Mesenchymal stem cell (in vitro differentiated cells and primary cell): ENCODE results near the gene GOLGA1.

ENCODE experiments used
- DNase-seq: peaks from one replicate; pipeline ENCODE4 v3.0.0-alpha.2; 2013
- H2AFZ ChIP-seq: one replicate; pipeline ENCODE4 v1.6.1; 2013; ENCODE audit warnings: low read depth, mild to moderate bottlenecking, control low read depth, inconsistent platforms, low read length, moderate library complexity
- H2AK5ac ChIP-seq: 2 replicates; pipeline ENCODE4 v1.6.1; 2013; ENCODE audit warnings: low read length, moderate library complexity, mild to moderate bottlenecking, inconsistent platforms; ENCODE audit not compliant: severe bottlenecking
- H2BK120ac ChIP-seq: one replicate; pipeline ENCODE4 v1.6.1; 2013; ENCODE audit warnings: low read depth, mild to moderate bottlenecking, inconsistent platforms, low read length, moderate library complexity
- H2BK12ac ChIP-seq, 2 experiments: one replicate each; pipeline ENCODE4 v1.6.1; 2013; ENCODE audit warnings: inconsistent platforms in 2 of 2, low read length in 2 of 2, mild to moderate bottlenecking in 2 of 2, moderate library complexity in 2 of 2, control low read depth in 1 of 2
- H2BK15ac ChIP-seq: one replicate; pipeline ENCODE4 v1.6.1; 2013; ENCODE audit warnings: mild to moderate bottlenecking, low read depth, inconsistent platforms; ENCODE audit not compliant: poor library complexity, severe bottlenecking
- H2BK5ac ChIP-seq: 2 replicates; pipeline ENCODE4 v1.6.1; 2013; ENCODE audit warnings: low read depth, mild to moderate bottlenecking, low read length, control low read depth, inconsistent platforms; ENCODE audit not compliant: poor library complexity, severe bottlenecking
- H3K14ac ChIP-seq, 2 experiments: one replicate each; pipeline ENCODE4 v1.6.1; 2013; ENCODE audit warnings: inconsistent platforms in 2 of 2, low read length in 2 of 2, control low read depth in 1 of 2, mild to moderate bottlenecking in 1 of 2, moderate library complexity in 1 of 2
- H3K18ac ChIP-seq, 2 experiments: one replicate each; pipeline ENCODE4 v1.6.1; 2013; ENCODE audit warnings: inconsistent platforms in 2 of 2, low read length in 2 of 2, control low read depth in 1 of 2, low read depth in 1 of 2, mild to moderate bottlenecking in 1 of 2
- H3K23ac ChIP-seq, 2 experiments: one replicate each; pipeline ENCODE4 v1.6.1; 2013; ENCODE audit warnings: inconsistent platforms in 2 of 2, low read length in 2 of 2, mild to moderate bottlenecking in 2 of 2, moderate library complexity in 2 of 2, control low read depth in 1 of 2
- H3K27ac ChIP-seq: 2 replicates; pipeline ENCODE4 v1.5.1; 2013; ENCODE audit warnings: mild to moderate bottlenecking, moderate library complexity, low read length, control low read depth, inconsistent platforms; ENCODE audit not compliant: poor library complexity, severe bottlenecking
- H3K27me3 ChIP-seq, 2 experiments: 2 replicates each; pipeline versions ENCODE4 v1.6.1 to v1.7.0; 2013; ENCODE audit warnings: low read length in 2 of 2, mild to moderate bottlenecking in 2 of 2, moderate library complexity in 2 of 2, control low read depth in 1 of 2, inconsistent platforms in 1 of 2; ENCODE audit not compliant: control insufficient read depth in 1 of 2, insufficient read depth in 1 of 2
- H3K36me3 ChIP-seq, 2 experiments: 2 replicates each; pipeline versions ENCODE4 v1.6.1 to v1.7.0; 2013; ENCODE audit warnings: low read length in 2 of 2, control low read depth in 1 of 2, inconsistent platforms in 1 of 2, low read depth in 1 of 2, mild to moderate bottlenecking in 1 of 2; ENCODE audit not compliant: insufficient read depth in 2 of 2, control insufficient read depth in 1 of 2
- H3K4ac ChIP-seq, 2 experiments: one replicate each; pipeline ENCODE4 v1.6.1; 2013; ENCODE audit warnings: inconsistent platforms in 2 of 2, low read length in 2 of 2, mild to moderate bottlenecking in 2 of 2, moderate library complexity in 2 of 2, control low read depth in 1 of 2, low read depth in 1 of 2
- H3K4me1 ChIP-seq: 2 replicates; pipeline ENCODE4 v1.6.1; 2013; ENCODE audit warnings: low read depth, low read length, control low read depth; ENCODE audit not compliant: control insufficient read depth, insufficient read depth
- H3K4me2 ChIP-seq: 2 replicates; pipeline ENCODE4 v1.6.1; 2013; ENCODE audit warnings: low read length, mild to moderate bottlenecking, inconsistent platforms; ENCODE audit not compliant: poor library complexity, severe bottlenecking
- H3K4me3 ChIP-seq, 2 experiments: 2 replicates each; pipeline versions ENCODE4 v1.5.1 to v1.7.0; 2013; ENCODE audit warnings: low read length in 2 of 2, mild to moderate bottlenecking in 2 of 2, control low read depth in 1 of 2, low read depth in 1 of 2; ENCODE audit not compliant: insufficient read depth in 1 of 2
- H3K79me1 ChIP-seq: replicated peaks from 2 replicates; pipeline ENCODE4 v1.6.1; 2013; ENCODE audit warnings: mild to moderate bottlenecking, control low read depth, low read length, inconsistent platforms; ENCODE audit not compliant: poor library complexity, severe bottlenecking
- H3K9ac ChIP-seq: 2 replicates; pipeline ENCODE4 v1.7.0; 2013; ENCODE audit warnings: mild to moderate bottlenecking, low read length, moderate library complexity
- H3K9me3 ChIP-seq: 2 replicates; pipeline ENCODE4 v1.7.0; 2013; ENCODE audit warnings: mild to moderate bottlenecking, low read length; ENCODE audit not compliant: control insufficient read depth
- H4K8ac ChIP-seq: one replicate; pipeline ENCODE4 v1.6.1; 2013; ENCODE audit warnings: inconsistent platforms, mild to moderate bottlenecking, low read length, moderate library complexity
- H4K91ac ChIP-seq: one replicate; pipeline ENCODE4 v1.6.1; 2013; ENCODE audit warnings: mild to moderate bottlenecking, low read length, inconsistent platforms
- WGBS: methylation state at CpG from one replicate; pipeline ENCODE4 v1.1.7; 2013; ENCODE audit warnings: mixed read lengths; 5-methylcytosine and 5-hydroxymethylcytosine counted together

GOLGA1 gene

DNA sequence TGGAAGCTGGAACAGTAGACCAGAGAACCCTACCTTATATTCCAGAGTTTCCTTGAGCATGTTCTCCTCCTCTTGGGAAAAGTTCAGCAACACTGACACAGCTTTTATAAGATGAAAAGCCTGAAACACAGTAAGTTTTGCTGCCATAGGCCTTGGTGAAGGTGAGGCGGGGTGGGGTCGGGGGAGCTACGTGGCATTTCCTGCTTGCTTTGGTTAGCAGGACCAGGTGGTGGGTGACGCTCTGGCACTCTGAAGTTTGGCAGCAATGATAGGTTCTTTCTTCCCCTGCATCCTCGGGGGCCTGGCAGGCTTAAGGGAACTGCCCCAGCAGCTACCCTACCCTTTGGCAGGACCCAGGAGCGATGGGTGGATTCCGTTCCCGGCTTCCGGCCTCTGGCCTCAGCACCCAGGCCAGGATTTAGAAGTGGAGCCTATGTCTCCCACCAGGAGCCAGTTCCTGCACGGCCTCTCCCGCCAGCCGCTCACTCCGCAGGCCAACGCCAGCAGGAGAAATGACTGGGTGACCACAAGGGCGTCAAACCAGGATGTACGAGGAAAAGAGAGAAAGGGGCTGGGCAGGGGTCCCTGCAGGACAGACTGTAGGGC, 59.6 kb downstream of the GOLGA1 start:
- Histone ChIP-seq H3K18ac (no peak overlapping the region), H3K4me3 (no peak overlapping the region), H3K9ac (no peak overlapping the region), H3K14ac (no peak overlapping the region), H3K27ac (no peak overlapping the region), H4K8ac (no peak overlapping the region), H3K4me2 (no peak overlapping the region), H3K4me1 (peaks cover 7% of the 10 kb centered on the region), H2BK120ac (no peak overlapping the region), H4K91ac (no peak overlapping the region), H3K4ac (no peak overlapping the region), H3K79me1 (peaks cover 8% of the 10 kb centered on the region), H3K27me3 (no peaks in the 10 kb centered on the region), H3K23ac (no peak overlapping the region), H3K9me3 (no peaks in the 10 kb centered on the region), H2BK15ac (no peak overlapping the region), H2AK5ac (no peak overlapping the region), H2BK5ac (no peak overlapping the region), H2AFZ (no peak overlapping the region), H2BK12ac (no peak overlapping the region), H3K36me3 (peaks cover 62 to 83% of the 10 kb centered on the region in 2 experiments)
- DNase-seq, result no peak
- 94% methylated on average over 16 of the region's 16 CpGs for WGBS

DNA sequence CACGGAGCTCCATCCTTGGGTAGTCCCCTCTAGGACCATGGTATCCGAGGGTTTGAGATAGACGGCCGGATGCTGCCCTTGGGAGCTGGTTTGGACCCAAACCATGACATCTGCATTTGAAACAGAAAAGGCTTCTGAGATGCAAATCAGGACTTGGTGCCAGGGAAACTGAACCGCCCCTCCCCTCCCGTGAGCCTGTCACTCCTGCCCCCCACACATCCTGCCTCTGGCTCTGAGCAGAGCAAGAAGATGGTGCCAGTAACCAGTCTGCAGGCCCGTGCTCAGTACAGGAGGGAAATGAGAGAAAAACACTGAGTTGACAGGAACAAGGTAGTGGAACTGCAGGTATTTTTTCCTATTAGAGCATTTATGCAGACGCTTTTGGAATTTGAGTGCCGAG, 60.4 kb downstream of the GOLGA1 start:
- H3K27ac ChIP-seq, result no peak overlapping the region
- peaks cover 7% of the 10 kb centered on the region for H3K4me1 ChIP-seq
- H3K14ac ChIP-seq, result no peak overlapping the region
- no peaks in the 10 kb centered on the region for H3K27me3 ChIP-seq
- no peak overlapping the region for H4K91ac ChIP-seq
- no peak overlapping the region for H2BK5ac ChIP-seq
- WGBS, result 80% methylated on average over 9 of the region's 9 CpGs
- no peak overlapping the region for H2AFZ ChIP-seq
- H2AK5ac ChIP-seq, result no peak overlapping the region
- H3K4me2 ChIP-seq, result no peak overlapping the region
- H2BK12ac ChIP-seq, result no peak overlapping the region
- no peak overlapping the region for H3K4me3 ChIP-seq
- no peak overlapping the region for H2BK120ac ChIP-seq
- H3K18ac ChIP-seq, result no peak overlapping the region
- no peak overlapping the region for H3K9ac ChIP-seq
- H3K36me3 ChIP-seq, result peaks cover 63 to 83% of the 10 kb centered on the region in 2 experiments
- no peak for DNase-seq
- H3K23ac ChIP-seq, result no peak overlapping the region
- peaks cover 11% of the 10 kb centered on the region for H3K79me1 ChIP-seq
- no peak overlapping the region for H3K4ac ChIP-seq
- no peaks in the 10 kb centered on the region for H3K9me3 ChIP-seq
- H4K8ac ChIP-seq, result no peak overlapping the region
- no peak overlapping the region for H2BK15ac ChIP-seq

DNA sequence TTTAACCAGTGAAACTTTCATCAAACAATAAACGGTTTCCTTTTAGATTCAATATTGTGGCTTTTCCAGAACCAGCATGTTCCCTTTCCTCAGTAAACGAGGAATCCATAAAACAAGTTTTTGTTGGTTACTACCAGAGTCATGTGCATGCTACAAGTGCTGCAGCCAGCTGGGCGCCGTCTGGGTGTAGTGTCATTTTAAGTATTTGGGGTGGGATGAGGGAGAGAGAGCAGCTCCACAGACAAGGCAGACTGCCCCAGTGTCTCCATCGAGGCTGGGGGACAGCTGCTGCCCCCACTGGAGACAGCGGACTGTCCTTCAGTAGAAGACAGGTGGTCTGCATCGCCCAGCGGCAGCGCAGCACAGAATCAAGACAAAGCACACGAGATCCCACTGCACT, 61.7 kb downstream of the GOLGA1 start:
- no peak overlapping the region for H3K4ac ChIP-seq
- peaks cover 72 to 85% of the 10 kb centered on the region in 2 experiments for H3K36me3 ChIP-seq
- no peak overlapping the region for H4K91ac ChIP-seq
- no peak overlapping the region for H3K27ac ChIP-seq
- H3K4me3 ChIP-seq, result no peak overlapping the region
- DNase-seq, result no peak
- H2BK120ac ChIP-seq, result no peak overlapping the region
- WGBS, result 93% methylated on average over 10 of the region's 10 CpGs
- no peaks in the 10 kb centered on the region for H3K9me3 ChIP-seq
- H3K9ac ChIP-seq, result no peak overlapping the region
- H4K8ac ChIP-seq, result no peak overlapping the region
- H3K4me1 ChIP-seq, result peaks cover 7% of the 10 kb centered on the region
- H3K23ac ChIP-seq, result no peak overlapping the region
- no peak overlapping the region for H2BK12ac ChIP-seq
- no peak overlapping the region for H3K18ac ChIP-seq
- no peak overlapping the region for H2AK5ac ChIP-seq
- H2BK15ac ChIP-seq, result no peak overlapping the region
- no peak overlapping the region for H2AFZ ChIP-seq
- no peak overlapping the region for H3K14ac ChIP-seq
- no peak overlapping the region for H2BK5ac ChIP-seq
- H3K79me1 ChIP-seq, result peaks cover 19% of the 10 kb centered on the region
- H3K4me2 ChIP-seq, result no peak overlapping the region
- H3K27me3 ChIP-seq, result no peaks in the 10 kb centered on the region

DNA sequence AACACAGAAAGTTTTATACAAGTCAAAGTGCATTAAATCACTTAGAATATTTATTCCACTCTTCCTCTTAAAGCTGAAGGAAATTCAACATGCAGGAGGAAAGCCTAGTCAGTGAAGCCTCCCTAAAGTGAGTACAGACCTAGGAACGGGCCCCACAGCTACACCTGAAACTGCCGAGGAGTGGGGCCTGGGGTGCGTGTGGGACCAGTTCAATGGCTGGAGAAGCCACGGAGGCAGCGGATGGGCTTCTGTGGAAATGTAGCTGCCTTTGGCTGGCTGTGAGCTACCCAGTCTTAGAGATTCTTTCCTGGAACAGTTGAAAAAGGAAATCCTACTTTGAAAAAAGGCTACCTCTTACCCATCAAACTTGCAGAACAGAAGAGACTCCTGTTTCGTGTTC, 62.4 kb downstream of the GOLGA1 start:
- H2BK120ac ChIP-seq, result no peak overlapping the region
- H3K4ac ChIP-seq, result no peak overlapping the region
- no peak overlapping the region for H2AK5ac ChIP-seq
- H3K4me3 ChIP-seq, result no peak overlapping the region
- H4K91ac ChIP-seq, result no peak overlapping the region
- no peak overlapping the region for H3K23ac ChIP-seq
- H4K8ac ChIP-seq, result no peak overlapping the region
- WGBS, result 91% methylated on average over 4 of the region's 6 CpGs
- no peak overlapping the region for H3K9ac ChIP-seq
- no peak overlapping the region for H2AFZ ChIP-seq
- no peak overlapping the region for H3K18ac ChIP-seq
- H2BK5ac ChIP-seq, result no peak overlapping the region
- H3K14ac ChIP-seq, result no peak overlapping the region
- H3K79me1 ChIP-seq, result peaks cover 19% of the 10 kb centered on the region
- H2BK12ac ChIP-seq, result no peak overlapping the region
- H3K36me3 ChIP-seq, result peaks cover 78 to 91% of the 10 kb centered on the region in 2 experiments
- no peak overlapping the region for H3K4me2 ChIP-seq
- peaks cover 10% of the 10 kb centered on the region for H3K4me1 ChIP-seq
- H2BK15ac ChIP-seq, result no peak overlapping the region
- DNase-seq, result no peak
- H3K9me3 ChIP-seq, result no peaks in the 10 kb centered on the region
- H3K27ac ChIP-seq, result no peak overlapping the region
- H3K27me3 ChIP-seq, result no peaks in the 10 kb centered on the region
